Chondrocyte (in vitro differentiated cells): ENCODE measurements around the gene IGF1R. TPM values are rescaled to one million over a fixed set of nuclear protein-coding genes. Genes with fewer than 3 reads are reported as not detected.

ENCODE experiments used
- DNase-seq: peaks from one replicate; pipeline ENCODE4 v3.0.0; 2021; ENCODE audit warnings: mixed read lengths, low spot score
- H3K27ac Mint-ChIP-seq: one replicate; pipeline ENCODE4 v1.8.0; 2021; ENCODE audit warnings: mild to moderate bottlenecking, moderate library complexity, mixed read lengths; ENCODE audit not compliant: unreplicated experiment
- H3K27me3 Mint-ChIP-seq: 2 replicates; pipeline ENCODE4 v1.8.0; 2021; ENCODE audit warnings: low read depth, mixed read lengths
- H3K36me3 Mint-ChIP-seq: 2 replicates; pipeline ENCODE4 v1.8.0; 2021; ENCODE audit warnings: low read depth, mixed read lengths
- H3K4me1 Mint-ChIP-seq: 2 replicates; pipeline ENCODE4 v1.8.0; 2021; ENCODE audit warnings: low read depth, mild to moderate bottlenecking, mixed read lengths
- H3K4me3 Mint-ChIP-seq: one replicate; pipeline ENCODE4 v1.8.0; 2021; ENCODE audit warnings: mild to moderate bottlenecking, moderate library complexity, mixed read lengths; ENCODE audit not compliant: unreplicated experiment
- H3K9me3 Mint-ChIP-seq: 2 replicates; pipeline ENCODE4 v1.8.0; 2021; ENCODE audit warnings: low read depth, mixed read lengths
- CTCF ChIP-seq: fragments of 200-600 bp; sonication (generic); IDR thresholded peaks from 2 replicates; pipeline ENCODE4 v1.5.0; 2021; ENCODE audit warnings: antibody characterized with exemption, mild to moderate bottlenecking, moderate library complexity
- total RNA-seq: library from RNA; stranded (reverse); gene quantifications from 3 replicates; pipeline ENCODE4 v1.2.1, GENCODE V29; 2021

The IGF1R gene
- total RNA-seq, 1 donor from 2014 or later = 119 TPM

- H3K4me3 Mint-ChIP-seq = no peak overlapping the region
- peaks cover 23% of the 10 kb centered on the region for H3K4me1 Mint-ChIP-seq
- peak; percentile 72 for DNase-seq
- peaks cover 5% of the 10 kb centered on the region for H3K9me3 Mint-ChIP-seq
- TF ChIP-seq CTCF = no peak
- peaks cover 38% of the 10 kb centered on the region for H3K36me3 Mint-ChIP-seq
- H3K27ac Mint-ChIP-seq = no peak overlapping the region
- no peaks in the 10 kb centered on the region for H3K27me3 Mint-ChIP-seq
These were observed 309.7 kb downstream of the IGF1R start for GRCh38 chr15:98958076-98958475.

GRCh38 chr15:98958918-98959639, 310.7 kb downstream of the IGF1R start:
- Mint-ChIP-seq H3K9me3 (peaks cover 5% of the 10 kb centered on the region), H3K4me3 (no peak overlapping the region), H3K27ac (no peak overlapping the region), H3K36me3 (peaks cover 42% of the 10 kb centered on the region), H3K27me3 (no peaks in the 10 kb centered on the region), H3K4me1 (peaks cover 13% of the 10 kb centered on the region)
- no peak for TF ChIP-seq CTCF
- peak; percentile 64 for DNase-seq

DNA sequence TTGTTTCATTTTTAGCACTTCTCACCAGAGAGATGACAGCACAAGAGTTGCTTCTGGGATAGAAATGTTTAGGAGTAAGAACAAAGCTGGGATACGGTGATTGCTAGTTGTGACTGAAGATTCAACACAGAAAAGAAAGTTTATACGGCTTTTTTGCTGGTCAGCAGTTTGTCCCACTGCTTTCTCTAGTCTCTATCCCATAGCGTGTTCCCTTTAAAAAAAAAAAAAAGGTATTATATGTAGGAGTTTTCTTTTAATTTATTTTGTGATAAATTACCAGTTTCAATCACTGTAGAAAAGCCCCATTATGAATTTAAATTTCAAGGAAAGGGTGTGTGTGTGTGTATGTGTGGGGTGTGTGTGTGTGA, 311.3 kb downstream of the IGF1R start:
- H3K27ac Mint-ChIP-seq = no peak overlapping the region
- H3K4me1 Mint-ChIP-seq = peaks cover 10% of the 10 kb centered on the region
- H3K36me3 Mint-ChIP-seq = peaks cover 44% of the 10 kb centered on the region
- no peak for DNase-seq
- H3K4me3 Mint-ChIP-seq = no peak overlapping the region
- no peak for TF ChIP-seq CTCF
- no peaks in the 10 kb centered on the region for H3K27me3 Mint-ChIP-seq
- H3K9me3 Mint-ChIP-seq = peaks cover 5% of the 10 kb centered on the region

- H3K4me1 Mint-ChIP-seq = peaks cover 8% of the 10 kb centered on the region
- H3K27ac Mint-ChIP-seq = no peak overlapping the region
- H3K27me3 Mint-ChIP-seq = no peaks in the 10 kb centered on the region
- peaks cover 5% of the 10 kb centered on the region for H3K9me3 Mint-ChIP-seq
- no peak overlapping the region for H3K4me3 Mint-ChIP-seq
- TF ChIP-seq CTCF = no peak
- DNase-seq = peak; percentile 66
- peaks cover 44% of the 10 kb centered on the region for H3K36me3 Mint-ChIP-seq
These were observed 312.3 kb downstream of the IGF1R start for GRCh38 chr15:98960555-98961050.

DNA sequence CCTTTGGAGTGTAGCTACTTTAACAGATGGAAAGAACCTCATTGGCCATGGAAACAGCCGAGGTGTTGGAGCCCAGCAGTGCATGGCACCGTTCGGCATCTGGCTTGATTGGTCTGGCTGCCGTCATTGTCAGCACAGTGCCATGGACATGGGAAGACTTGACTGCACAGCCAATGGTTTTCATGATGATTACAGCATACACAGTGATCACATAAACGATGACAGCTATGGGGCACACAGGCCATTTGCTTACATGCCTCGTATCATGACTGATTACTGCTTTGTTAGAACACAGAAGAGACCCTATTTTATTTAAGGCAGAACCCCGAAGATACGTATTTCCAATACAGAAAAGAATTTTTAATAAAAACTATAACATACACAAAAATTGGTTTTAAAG, 315.1 kb downstream of the IGF1R start:
- Mint-ChIP-seq H3K27me3 (no peaks in the 10 kb centered on the region), H3K36me3 (peaks cover 33% of the 10 kb centered on the region), H3K9me3 (peaks cover 5% of the 10 kb centered on the region), H3K27ac (no peak overlapping the region), H3K4me3 (no peak overlapping the region), H3K4me1 (peaks cover 18% of the 10 kb centered on the region)
- DNase-seq = no peak
- TF ChIP-seq CTCF = no peak
